Bronchial epithelial cell (primary cell): ENCODE data around the gene DGKB. TPM values are rescaled to one million over a fixed set of nuclear protein-coding genes. Genes with fewer than 3 reads are reported as not detected.

ENCODE experiments used
- DNase-seq: peaks from one replicate; pipeline ENCODE4 v3.0.0-alpha.2; 2010; ENCODE audit warnings: low read depth
- FAIRE-seq: peaks from 2 replicates; lab custom pipeline; 2011; peaks lifted over from hg19 to GRCh38; lab: Jason Lieb, UNC
- H3K27me3 ChIP-seq: 2 replicates; pipeline ENCODE4 v1.5.1; 2011; ENCODE audit warnings: low read length; ENCODE audit not compliant: control insufficient read depth, insufficient read depth
- H3K36me3 ChIP-seq: 2 replicates; pipeline ENCODE4 v1.5.1; 2011; ENCODE audit warnings: low read length; ENCODE audit not compliant: control insufficient read depth, insufficient read depth
- H3K4me3 ChIP-seq: 2 replicates; pipeline ENCODE4 v1.5.1; 2011; ENCODE audit warnings: mild to moderate bottlenecking, low read depth, low read length, control low read depth
- total RNA-seq: library from RNA; depleted of rRNA; stranded (reverse); fragments of >200 nt; gene quantifications from 2 replicates; pipeline ENCODE4 v1.2.1, GENCODE V29; 2014
- TF ChIP-seq, protein P1 (sequence below): IDR thresholded peaks from 2 replicates; pipeline ENCODE4 v1.5.1; 2011; ENCODE audit warnings: mild to moderate bottlenecking, moderate library complexity, low read length, control low read depth, inconsistent platforms; ENCODE audit not compliant: insufficient read depth, severe bottlenecking

Gene DGKB
- total RNA-seq, 1 donor from 2014 or later, result not detected

DNA sequence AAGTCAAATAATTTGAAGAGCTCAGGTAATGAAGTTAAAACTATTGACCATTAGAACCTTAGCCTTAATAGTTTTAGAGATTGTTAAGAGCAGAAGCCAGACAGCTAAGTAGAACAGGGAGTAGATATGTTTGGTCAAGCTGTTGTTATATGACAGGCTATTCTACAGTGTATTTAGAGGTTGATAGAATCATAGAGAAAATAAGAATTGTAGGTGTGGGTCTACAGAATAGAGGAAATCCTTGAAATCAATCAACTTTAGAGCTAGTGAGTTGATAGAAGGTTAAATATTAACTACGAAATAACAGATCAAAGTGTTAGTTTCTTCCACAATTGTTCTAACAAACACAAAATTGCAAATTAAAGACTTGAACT, 80.1 kb downstream of the DGKB start:
- DNase-seq (no peak), FAIRE-seq (no peak)
- TF ChIP-seq, protein P1, sequence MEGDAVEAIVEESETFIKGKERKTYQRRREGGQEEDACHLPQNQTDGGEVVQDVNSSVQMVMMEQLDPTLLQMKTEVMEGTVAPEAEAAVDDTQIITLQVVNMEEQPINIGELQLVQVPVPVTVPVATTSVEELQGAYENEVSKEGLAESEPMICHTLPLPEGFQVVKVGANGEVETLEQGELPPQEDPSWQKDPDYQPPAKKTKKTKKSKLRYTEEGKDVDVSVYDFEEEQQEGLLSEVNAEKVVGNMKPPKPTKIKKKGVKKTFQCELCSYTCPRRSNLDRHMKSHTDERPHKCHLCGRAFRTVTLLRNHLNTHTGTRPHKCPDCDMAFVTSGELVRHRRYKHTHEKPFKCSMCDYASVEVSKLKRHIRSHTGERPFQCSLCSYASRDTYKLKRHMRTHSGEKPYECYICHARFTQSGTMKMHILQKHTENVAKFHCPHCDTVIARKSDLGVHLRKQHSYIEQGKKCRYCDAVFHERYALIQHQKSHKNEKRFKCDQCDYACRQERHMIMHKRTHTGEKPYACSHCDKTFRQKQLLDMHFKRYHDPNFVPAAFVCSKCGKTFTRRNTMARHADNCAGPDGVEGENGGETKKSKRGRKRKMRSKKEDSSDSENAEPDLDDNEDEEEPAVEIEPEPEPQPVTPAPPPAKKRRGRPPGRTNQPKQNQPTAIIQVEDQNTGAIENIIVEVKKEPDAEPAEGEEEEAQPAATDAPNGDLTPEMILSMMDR, result no peak
- Histone ChIP-seq H3K4me3 (no peak overlapping the region), H3K36me3 (no peaks in the 10 kb centered on the region), H3K27me3 (no peaks in the 10 kb centered on the region)

- Histone ChIP-seq H3K27me3 (no peaks in the 10 kb centered on the region), H3K36me3 (no peaks in the 10 kb centered on the region), H3K4me3 (no peak overlapping the region)
- TF ChIP-seq, protein P1, result no peak
- DNase-seq (peak; percentile 32), FAIRE-seq (no peak)
These were observed 80.6 kb downstream of the DGKB start for GRCh38 chr7:14821757-14822480.

GRCh38 chr7:14818871-14819270, 83.7 kb downstream of the DGKB start:
- no peaks in the 10 kb centered on the region for H3K36me3 ChIP-seq
- TF ChIP-seq, protein P1, result no peak
- H3K27me3 ChIP-seq, result no peaks in the 10 kb centered on the region
- DNase-seq, result no peak
- no peak overlapping the region for H3K4me3 ChIP-seq
- FAIRE-seq, result no peak

DNA sequence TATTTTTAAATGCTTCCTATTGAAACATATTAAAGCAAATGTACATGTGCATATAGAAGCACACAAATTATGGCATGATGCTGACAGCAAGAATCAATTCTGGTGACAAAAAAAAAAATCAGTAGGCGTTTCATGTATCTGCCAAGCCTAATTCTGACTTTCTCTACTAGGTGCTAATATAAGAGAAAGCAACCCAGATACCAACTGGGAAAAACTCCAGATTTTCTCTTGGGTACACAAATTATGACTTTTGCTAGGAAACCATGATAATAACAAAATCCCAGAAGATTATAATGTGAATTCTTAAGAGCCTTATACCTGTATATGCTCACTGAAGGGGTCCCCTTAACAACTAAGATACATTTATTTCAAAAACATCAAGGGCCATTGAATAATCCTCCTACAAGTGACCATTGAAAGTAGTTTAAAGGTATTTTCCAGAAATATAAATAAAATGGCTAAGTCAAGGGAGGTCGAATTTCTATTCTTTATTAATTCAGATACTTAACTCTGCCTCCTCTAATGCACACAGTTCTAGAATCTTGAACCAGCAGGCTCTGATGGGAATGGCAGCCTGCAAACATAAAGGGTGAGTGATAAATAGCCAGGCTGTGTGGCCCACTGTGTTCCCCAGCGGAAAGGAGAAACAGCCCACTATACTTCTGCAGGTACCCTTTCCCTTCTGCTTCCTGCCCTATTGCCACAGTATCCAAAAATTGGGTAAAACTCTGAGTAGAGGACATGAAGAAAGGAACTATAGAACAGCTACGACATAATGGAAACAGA, 84.5 kb downstream of the DGKB start:
- Histone ChIP-seq H3K4me3 (no peak overlapping the region), H3K27me3 (no peaks in the 10 kb centered on the region), H3K36me3 (no peaks in the 10 kb centered on the region)
- no peak for FAIRE-seq
- TF ChIP-seq, protein P1, result no peak
- no peak for DNase-seq

DNA sequence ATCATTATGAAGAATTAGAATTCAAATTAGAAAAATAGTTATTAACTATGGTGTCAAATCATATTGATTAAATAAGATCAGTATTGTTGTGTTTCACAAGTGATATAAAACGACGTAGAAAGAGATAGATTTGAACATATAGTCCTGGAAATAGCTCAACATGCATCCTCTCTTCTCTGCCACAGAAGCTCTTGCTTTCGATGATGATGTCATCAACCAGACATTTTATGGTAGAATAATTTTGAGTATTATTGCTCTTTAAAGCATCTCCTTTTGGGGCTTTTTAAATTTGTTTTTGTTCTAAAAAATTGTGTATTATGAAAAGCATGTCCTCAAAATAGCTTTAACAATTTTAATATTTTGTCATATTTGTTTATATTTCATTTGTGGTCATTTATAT, 95.0 kb downstream of the DGKB start:
- Histone ChIP-seq H3K27me3 (no peaks in the 10 kb centered on the region), H3K36me3 (no peaks in the 10 kb centered on the region), H3K4me3 (no peak overlapping the region)
- TF ChIP-seq, protein P1, result no peak
- FAIRE-seq, result no peak
- no peak for DNase-seq
